ENCODE results near the gene KCTD16.

Gene KCTD16

DNA sequence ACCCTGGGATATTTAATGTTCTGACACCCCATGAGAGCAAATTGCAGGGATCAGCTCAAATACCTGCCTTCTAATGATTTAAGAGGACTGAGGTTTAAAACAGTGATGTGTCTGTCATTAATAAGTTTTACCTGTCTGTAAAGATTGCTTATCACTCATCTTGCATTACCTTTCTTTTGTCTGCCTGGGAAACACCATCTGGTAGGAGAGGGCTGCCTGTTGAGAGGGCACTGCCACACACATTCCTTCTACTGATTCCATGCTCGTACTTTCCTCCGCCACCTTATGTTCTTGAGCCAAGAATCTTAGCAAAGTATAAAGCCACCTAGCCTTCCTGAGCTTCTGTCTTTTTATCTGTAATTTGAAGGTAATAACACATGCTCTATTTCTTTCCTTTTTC, 118.6 kb downstream of the KCTD16 start:
- DNase-seq (ENCODE audit: low spot score): no peak

GRCh38 chr5:144292029-144292428, 121.4 kb downstream of the KCTD16 start:
- DNase-seq (ENCODE audit: low spot score): no peak

DNA sequence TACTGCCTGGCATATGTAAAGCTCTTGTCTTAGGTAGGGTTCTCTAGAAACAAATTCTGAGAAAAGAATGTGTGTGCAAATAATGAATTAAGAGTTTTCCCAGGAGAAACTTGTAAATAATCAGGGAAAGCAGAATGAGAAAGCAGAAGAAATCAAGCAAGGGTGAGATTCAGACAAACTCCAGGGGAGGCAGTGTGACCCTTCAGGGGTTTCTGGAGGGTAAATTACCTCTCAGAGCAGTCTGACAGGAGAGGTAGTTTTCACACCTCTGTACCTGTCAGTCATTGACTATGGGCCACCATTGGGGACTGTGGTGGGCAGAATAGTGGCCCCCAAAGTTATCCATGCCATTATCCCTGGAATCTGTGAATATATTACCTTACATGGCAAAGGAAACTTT, 124.6 kb downstream of the KCTD16 start:
- no peak for DNase-seq (ENCODE audit: low spot score)

- no peak for DNase-seq (ENCODE audit: low spot score)
These were observed 126.4 kb downstream of the KCTD16 start for GRCh38 chr5:144297081-144297480.

- no peak for DNase-seq (ENCODE audit: low spot score)
These were observed 128.0 kb downstream of the KCTD16 start for GRCh38 chr5:144298658-144299057.

DNA sequence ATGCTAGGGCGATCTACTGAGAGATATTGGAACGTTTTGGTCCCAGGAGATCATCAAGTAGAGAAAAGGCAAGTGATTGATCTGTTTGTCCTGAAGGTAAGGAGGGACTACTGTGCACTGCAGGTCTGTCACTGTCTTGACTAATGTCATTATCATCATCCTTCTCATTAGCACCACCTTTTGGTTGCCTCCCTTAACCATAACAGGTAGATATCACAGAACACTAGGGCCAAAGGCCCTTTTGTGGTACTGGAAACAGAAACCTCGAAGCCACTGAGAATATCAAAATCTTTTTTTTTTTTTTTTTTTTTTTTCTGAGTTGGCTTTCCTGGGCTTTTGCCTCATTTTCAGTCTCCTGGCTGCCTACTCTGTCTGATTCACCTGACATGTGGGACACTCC, 134.0 kb downstream of the KCTD16 start:
- DNase-seq (ENCODE audit: low spot score): no peak

DNA sequence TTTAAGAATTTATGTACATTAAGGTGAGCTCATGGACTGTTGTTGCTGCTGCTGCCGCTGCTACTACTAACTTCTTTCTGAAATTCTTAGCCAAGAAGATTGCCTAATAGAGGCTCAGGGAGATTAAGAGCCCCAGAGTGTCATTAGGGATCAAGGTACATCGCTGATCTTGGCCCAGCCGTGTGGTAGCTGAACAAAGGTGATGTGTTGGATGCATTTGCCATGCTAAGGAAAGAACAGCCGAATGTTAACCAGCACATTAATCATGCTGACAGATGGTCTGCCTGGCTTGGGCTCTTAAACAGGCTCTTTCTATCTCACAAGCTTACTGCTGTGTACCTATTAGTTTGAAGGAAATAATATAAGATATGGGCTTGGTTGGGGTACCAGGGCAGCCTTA, 137.1 kb downstream of the KCTD16 start:
- peak; percentile 43 for DNase-seq (ENCODE audit: low spot score)

DNA sequence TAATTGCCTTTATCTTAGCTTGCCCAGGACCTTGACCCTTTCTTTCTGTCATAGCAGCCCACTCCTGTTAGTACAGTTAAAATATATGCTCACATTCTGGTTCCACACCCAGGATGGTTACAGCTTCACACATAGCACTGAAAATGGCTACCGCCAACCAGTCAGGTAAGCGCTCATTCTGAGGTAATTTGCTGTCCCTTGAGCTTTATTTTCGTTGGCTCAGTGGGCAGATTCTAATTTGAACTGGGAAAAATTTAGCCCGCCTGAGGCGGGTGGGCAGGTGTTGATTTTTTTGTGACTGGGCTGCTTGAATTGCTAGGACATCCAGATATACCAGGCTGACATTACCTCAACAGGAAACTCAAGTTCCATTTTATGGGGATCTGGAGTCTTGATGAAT, 137.5 kb downstream of the KCTD16 start:
- no peak for DNase-seq (ENCODE audit: low spot score)

DNA sequence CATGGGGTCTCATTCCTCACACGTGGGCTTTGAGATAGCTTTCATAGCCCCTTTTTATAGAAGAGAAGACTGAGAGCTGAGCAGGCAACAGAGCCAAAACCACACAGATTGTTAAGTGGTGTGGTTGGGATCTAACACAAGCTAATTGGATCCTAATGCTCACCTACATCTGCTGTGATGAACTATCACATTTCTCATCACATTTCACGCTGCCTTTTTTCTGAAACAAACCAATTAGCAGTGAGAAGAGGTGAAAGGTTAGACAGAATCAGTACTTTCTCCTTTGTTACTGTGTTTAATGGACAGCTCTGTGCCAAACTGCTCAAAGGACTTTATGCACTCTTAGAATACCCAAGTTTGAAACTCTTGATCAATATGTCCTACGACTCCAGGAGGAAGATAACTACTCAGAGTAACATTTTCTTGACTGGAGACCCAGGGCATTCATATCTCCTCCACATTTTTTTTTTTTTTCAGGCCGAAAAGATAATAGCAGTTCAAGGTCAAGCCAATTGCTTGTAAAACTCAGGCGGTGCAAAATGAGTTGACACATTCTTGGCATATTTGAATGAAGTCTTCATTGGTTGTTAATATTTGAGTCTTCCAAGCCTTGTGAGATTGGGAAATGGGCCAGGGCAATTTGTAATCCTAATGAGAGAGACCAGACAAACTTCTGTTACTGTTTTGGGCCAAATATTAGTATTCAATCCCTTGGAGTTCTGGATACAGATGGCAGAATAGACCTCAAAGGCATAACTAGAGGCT, 138.4 kb downstream of the KCTD16 start:
- DNase-seq (ENCODE audit: low spot score): no peak

GRCh38 chr5:144310621-144311020, 139.9 kb downstream of the KCTD16 start:
- no peak for DNase-seq (ENCODE audit: low spot score)

- DNase-seq (ENCODE audit: low spot score): no peak
These were observed 142.6 kb downstream of the KCTD16 start for GRCh38 chr5:144313147-144313726.

- no peak for DNase-seq (ENCODE audit: low spot score)
These were observed 144.4 kb downstream of the KCTD16 start for GRCh38 chr5:144315026-144315425.

GRCh38 chr5:144315994-144316634, 145.4 kb downstream of the KCTD16 start:
- no peak for DNase-seq (ENCODE audit: low spot score)

GRCh38 chr5:144318011-144318410, 147.3 kb downstream of the KCTD16 start:
- DNase-seq (ENCODE audit: low spot score): no peak

- DNase-seq (ENCODE audit: low spot score): no peak
These were observed 147.8 kb downstream of the KCTD16 start for GRCh38 chr5:144318460-144318859.

- peak; percentile 20 for DNase-seq (ENCODE audit: low spot score)
These were observed 152.5 kb downstream of the KCTD16 start for GRCh38 chr5:144323181-144323580.

DNA sequence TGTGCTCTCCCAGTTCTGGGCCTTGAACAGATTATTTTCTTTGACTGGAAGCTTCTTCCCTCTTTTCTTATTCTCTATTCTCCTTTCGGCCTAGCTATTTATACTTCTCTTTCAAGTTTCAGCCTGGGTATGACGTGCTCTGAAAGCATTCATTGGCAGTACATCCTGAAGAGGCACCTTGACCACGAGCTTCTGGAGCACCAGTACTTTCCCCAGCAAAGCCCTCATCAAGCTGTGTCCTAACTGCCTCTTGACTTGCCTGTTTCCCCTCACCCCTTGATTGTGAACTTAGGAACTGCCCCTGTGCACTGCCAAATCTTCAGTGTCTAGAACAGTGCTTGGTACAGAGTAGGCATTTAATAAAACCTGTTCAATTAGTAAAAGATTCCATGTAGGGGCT, 154.9 kb downstream of the KCTD16 start:
- DNase-seq (ENCODE audit: low spot score): no peak

GRCh38 chr5:144328494-144328893, 157.8 kb downstream of the KCTD16 start:
- DNase-seq (ENCODE audit: low spot score): no peak

GRCh38 chr5:144328980-144329379, 158.3 kb downstream of the KCTD16 start:
- DNase-seq (ENCODE audit: low spot score): no peak

DNA sequence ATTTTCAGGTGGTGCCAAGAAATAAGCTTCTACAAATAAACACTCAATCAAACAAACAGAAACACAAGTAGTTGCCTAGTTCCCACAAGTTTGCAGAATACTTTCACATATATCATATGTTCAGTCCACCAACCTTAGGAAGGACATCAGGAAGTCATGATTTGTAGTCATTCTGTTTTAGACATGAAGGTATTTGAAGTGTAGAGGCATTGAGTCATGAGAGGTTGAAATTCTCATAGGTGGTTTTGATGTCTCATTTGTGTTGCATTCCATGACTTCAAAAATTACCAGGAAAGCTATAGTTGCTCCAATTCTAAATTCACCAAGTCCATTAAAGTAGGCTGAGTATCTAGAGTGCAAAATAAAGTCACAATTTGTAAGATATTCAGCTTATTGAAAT, 159.0 kb downstream of the KCTD16 start:
- no peak for DNase-seq (ENCODE audit: low spot score)

DNA sequence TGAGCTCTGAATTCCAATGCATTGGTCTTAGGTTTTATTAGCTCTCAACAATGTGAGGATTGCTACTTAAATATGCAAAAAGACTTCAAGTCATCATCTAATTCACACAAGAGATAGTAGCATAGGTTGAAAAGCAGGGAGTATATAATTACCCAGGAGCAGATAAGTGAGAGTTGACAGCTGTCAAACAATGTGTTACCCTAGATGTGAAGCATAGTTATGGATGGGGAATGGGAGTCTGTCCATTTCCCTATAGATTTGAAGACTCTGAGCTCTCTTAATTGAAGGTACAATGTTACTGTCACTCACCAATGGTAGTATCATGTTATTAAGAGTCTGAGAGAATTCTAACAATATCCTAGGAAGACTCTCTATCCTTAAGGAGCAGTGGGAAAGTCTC, 160.7 kb downstream of the KCTD16 start:
- no peak for DNase-seq (ENCODE audit: low spot score)

DNA sequence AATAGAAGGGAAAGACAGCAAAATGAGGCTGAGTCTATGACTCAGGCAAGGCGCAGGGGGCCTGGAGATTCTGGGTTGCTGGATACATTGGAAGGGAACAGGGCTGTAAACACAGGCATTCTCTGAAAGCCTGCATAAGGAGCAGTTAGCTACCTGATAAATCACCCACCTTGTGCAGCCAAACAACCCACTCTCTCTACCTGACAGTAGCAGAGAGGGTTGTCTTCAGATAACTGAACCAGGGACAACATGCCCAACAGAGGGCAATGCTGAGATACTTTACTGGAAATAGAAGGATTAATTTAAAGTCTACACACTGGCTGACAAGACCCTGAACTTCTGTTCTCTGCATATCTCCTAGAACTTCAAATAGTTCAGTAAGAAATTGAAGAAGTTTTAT, 161.6 kb downstream of the KCTD16 start:
- no peak for DNase-seq (ENCODE audit: low spot score)

- no peak for DNase-seq (ENCODE audit: low spot score)
These were observed 162.8 kb downstream of the KCTD16 start for GRCh38 chr5:144333336-144333920.
